ENCODE results near the gene KDM4C.

KDM4C gene

DNA sequence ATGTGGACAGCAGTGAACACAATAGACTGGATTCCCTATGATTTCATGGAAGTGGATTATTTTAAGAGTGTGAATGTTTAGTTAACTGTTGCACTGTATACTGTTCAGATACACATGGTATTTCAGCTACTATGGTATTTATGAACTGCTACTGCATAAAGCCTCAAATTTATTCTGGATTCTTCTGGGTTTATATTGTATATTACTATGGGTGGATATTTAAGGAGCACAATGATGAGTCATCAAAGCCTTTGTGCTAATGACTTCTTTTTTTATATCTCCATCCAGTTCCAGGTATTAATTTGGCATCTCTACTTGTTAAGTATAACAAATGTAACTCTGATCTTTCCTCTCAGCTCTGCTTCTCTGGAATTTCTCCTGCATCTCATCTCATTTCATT, 6.8 kb downstream of the KDM4C start:
- TF ChIP-seq EZH2phosphoT487 (conservative IDR thresholded peaks at IDR 0.05; ENCODE audit: low read length), result no peak
- TF ChIP-seq, protein P1, sequence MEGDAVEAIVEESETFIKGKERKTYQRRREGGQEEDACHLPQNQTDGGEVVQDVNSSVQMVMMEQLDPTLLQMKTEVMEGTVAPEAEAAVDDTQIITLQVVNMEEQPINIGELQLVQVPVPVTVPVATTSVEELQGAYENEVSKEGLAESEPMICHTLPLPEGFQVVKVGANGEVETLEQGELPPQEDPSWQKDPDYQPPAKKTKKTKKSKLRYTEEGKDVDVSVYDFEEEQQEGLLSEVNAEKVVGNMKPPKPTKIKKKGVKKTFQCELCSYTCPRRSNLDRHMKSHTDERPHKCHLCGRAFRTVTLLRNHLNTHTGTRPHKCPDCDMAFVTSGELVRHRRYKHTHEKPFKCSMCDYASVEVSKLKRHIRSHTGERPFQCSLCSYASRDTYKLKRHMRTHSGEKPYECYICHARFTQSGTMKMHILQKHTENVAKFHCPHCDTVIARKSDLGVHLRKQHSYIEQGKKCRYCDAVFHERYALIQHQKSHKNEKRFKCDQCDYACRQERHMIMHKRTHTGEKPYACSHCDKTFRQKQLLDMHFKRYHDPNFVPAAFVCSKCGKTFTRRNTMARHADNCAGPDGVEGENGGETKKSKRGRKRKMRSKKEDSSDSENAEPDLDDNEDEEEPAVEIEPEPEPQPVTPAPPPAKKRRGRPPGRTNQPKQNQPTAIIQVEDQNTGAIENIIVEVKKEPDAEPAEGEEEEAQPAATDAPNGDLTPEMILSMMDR (IDR thresholded peaks at IDR 0.05; ENCODE audit: insufficient read depth, low read length, poor library complexity, severe bottlenecking), result no peak
- H4K20me1 ChIP-seq (ENCODE audit: low read depth, low read length), result peaks cover 14% of the 10 kb centered on the region; the same call in 1 of the 2 replicates
- no peak overlapping the region for H3K4me3 ChIP-seq (ENCODE audit: insufficient read depth, low read length, poor library complexity, severe bottlenecking)
- no peaks in the 10 kb centered on the region for H3K9me3 ChIP-seq (ENCODE audit: insufficient read depth, low read length)
- H3K79me2 ChIP-seq (ENCODE audit: insufficient read depth, low read length), result peaks cover 94% of the 10 kb centered on the region
- H3K27me3 ChIP-seq (ENCODE audit: low read length), result no peaks in the 10 kb centered on the region
- H3K27ac ChIP-seq (ENCODE audit: low read depth, low read length), result no peak overlapping the region
- H3K36me3 ChIP-seq (ENCODE audit: low read length), result no peaks in the 10 kb centered on the region
- H3K9me2 ChIP-seq (replicated peaks; ENCODE audit: insufficient read depth, low read length), result no peaks in the 10 kb centered on the region
- H2AFZ ChIP-seq (ENCODE audit: low read depth, low read length, severe bottlenecking), result no peak overlapping the region
- H3K9ac ChIP-seq (ENCODE audit: low read length), result no peak overlapping the region
- H3K4me2 ChIP-seq (ENCODE audit: low read depth, low read length, poor library complexity, severe bottlenecking), result no peak overlapping the region
- H3F3A ChIP-seq (ENCODE audit: insufficient read depth), result 0 out of 2 replicates have a peak, but pooled peaks cover 3% of the 10 kb centered on the region

DNA sequence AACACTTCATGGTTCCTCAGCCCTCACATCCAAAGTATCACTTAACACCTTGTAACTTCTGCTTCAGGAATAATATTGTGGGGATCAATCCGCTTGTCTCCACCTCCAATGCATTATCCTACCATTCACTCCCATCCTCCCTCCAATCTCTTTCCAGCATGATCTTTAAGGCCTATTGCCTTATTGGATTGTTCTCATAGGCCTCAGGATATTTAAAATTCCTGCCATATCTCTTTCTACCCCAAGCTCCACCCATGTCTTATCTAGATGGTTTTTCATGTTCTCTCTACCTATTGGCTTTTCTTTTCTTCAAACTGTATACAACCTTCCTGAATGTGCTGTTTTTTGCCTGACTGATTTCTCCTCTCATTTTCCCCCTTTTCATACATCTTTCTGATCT, 7.2 kb downstream of the KDM4C start:
- H3K9ac ChIP-seq (ENCODE audit: low read length), result no peak overlapping the region
- H3F3A ChIP-seq (ENCODE audit: insufficient read depth), result 0 out of 2 replicates have a peak, but pooled peaks cover 3% of the 10 kb centered on the region
- no peaks in the 10 kb centered on the region for H3K36me3 ChIP-seq (ENCODE audit: low read length)
- peaks cover 14% of the 10 kb centered on the region; the same call in 1 of the 2 replicates for H4K20me1 ChIP-seq (ENCODE audit: low read depth, low read length)
- H3K9me2 ChIP-seq (replicated peaks; ENCODE audit: insufficient read depth, low read length), result no peaks in the 10 kb centered on the region
- H3K9me3 ChIP-seq (ENCODE audit: insufficient read depth, low read length), result no peaks in the 10 kb centered on the region
- no peak for TF ChIP-seq EZH2phosphoT487 (conservative IDR thresholded peaks at IDR 0.05; ENCODE audit: low read length)
- TF ChIP-seq, protein P1 (IDR thresholded peaks at IDR 0.05; ENCODE audit: insufficient read depth, low read length, poor library complexity, severe bottlenecking), result no peak
- peaks cover 96% of the 10 kb centered on the region for H3K79me2 ChIP-seq (ENCODE audit: insufficient read depth, low read length)
- no peaks in the 10 kb centered on the region for H3K27me3 ChIP-seq (ENCODE audit: low read length)
- H3K27ac ChIP-seq (ENCODE audit: low read depth, low read length), result no peak overlapping the region
- no peak overlapping the region for H2AFZ ChIP-seq (ENCODE audit: low read depth, low read length, severe bottlenecking)
- H3K4me2 ChIP-seq (ENCODE audit: low read depth, low read length, poor library complexity, severe bottlenecking), result no peak overlapping the region
- H3K4me3 ChIP-seq (ENCODE audit: insufficient read depth, low read length, poor library complexity, severe bottlenecking), result no peak overlapping the region

DNA sequence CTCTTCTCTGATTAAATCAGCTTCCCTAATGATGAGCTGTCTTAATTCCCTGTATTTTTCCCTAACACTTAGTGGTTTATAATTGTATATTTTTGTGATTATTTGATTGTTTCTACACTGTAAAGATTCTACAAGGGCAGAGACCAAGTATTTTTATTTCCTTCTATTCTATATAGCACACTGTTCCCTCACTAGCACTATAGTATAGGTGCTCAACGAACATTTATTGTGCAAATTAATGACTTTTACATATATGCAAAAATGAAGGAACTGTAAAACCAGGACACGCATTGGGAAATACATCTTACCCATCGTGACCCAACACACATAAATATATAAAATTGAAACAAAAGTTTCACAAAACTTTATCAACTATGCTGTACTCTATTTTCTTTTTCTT, 7.6 kb downstream of the KDM4C start:
- Histone ChIP-seq H3K27me3 (ENCODE audit: low read length) (no peaks in the 10 kb centered on the region), H3K4me3 (ENCODE audit: insufficient read depth, low read length, poor library complexity, severe bottlenecking) (no peak overlapping the region), H3K4me2 (ENCODE audit: low read depth, low read length, poor library complexity, severe bottlenecking) (no peak overlapping the region), H3K27ac (ENCODE audit: low read depth, low read length) (no peak overlapping the region), H3K9ac (ENCODE audit: low read length) (no peak overlapping the region), H3K36me3 (ENCODE audit: low read length) (no peaks in the 10 kb centered on the region), H2AFZ (ENCODE audit: low read depth, low read length, severe bottlenecking) (no peak overlapping the region), H3K79me2 (ENCODE audit: insufficient read depth, low read length) (peaks cover 97% of the 10 kb centered on the region), H3K9me2 (replicated peaks; ENCODE audit: insufficient read depth, low read length) (no peaks in the 10 kb centered on the region), H3F3A (ENCODE audit: insufficient read depth) (no peaks in the 10 kb centered on the region), H3K9me3 (ENCODE audit: insufficient read depth, low read length) (no peaks in the 10 kb centered on the region), H4K20me1 (ENCODE audit: low read depth, low read length) (peaks cover 14% of the 10 kb centered on the region; the same call in 1 of the 2 replicates)
- TF ChIP-seq EZH2phosphoT487 (conservative IDR thresholded peaks at IDR 0.05; ENCODE audit: low read length), result no peak
- TF ChIP-seq, protein P1 (IDR thresholded peaks at IDR 0.05; ENCODE audit: insufficient read depth, low read length, poor library complexity, severe bottlenecking), result no peak

Data from SU-DHL-6 (cell line).